HG03095 (cell line): ENCODE measurements around the gene WIPF1.

Experiments used
- ATAC-seq: cut with Tn5 transposase; IDR thresholded peaks from one replicate; pipeline ENCODE4 v1.9.1; 2021; ENCODE audit warnings: moderate library complexity; ENCODE audit not compliant: unreplicated experiment

Gene WIPF1

DNA sequence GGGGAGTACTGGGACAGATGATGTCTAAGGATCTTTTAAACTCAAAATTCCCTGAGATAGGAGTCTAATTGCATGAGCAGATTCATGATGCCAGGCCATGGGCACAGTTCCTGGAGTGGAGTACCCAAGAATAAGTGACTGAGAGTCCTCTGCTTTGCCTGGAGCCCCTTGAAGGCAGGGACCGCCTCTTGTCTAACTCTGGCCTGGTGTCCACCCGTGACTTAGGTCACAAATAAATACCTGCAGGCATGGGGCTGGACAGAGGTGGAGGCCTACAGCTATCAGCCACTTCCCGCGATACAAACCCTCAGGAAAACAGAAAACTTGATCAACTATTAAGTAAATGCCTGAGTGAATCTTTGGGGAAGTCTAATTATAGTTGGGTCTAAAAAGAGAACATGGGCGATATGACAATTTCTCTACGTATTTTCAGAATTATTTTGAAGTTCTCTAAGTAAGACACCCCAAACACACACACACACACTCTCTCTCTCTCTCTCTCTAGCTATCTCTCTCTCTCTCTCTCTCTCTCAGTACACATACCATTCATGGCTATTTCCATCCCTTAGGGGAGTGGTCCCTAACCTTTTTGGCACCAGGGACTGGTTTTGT, 1.8 kb upstream of the WIPF1 start:
- ATAC-seq: no peak

DNA sequence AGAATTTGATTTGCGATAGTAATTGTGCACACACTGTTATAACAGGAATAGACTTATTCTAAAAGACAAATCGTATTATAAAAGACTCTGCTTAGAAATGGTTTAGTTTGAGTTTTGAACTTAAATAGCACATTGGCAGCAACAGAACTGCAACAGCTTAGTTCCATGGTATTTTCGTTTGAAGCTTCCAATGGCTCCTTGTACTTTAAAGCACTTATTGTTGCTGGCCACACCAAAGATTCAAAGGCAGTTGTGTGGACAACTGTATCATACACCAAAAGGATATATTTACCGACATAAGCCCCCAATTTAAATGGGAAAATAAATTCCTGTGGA, 627 bp downstream of the WIPF1 start:
- ATAC-seq: no peak

DNA sequence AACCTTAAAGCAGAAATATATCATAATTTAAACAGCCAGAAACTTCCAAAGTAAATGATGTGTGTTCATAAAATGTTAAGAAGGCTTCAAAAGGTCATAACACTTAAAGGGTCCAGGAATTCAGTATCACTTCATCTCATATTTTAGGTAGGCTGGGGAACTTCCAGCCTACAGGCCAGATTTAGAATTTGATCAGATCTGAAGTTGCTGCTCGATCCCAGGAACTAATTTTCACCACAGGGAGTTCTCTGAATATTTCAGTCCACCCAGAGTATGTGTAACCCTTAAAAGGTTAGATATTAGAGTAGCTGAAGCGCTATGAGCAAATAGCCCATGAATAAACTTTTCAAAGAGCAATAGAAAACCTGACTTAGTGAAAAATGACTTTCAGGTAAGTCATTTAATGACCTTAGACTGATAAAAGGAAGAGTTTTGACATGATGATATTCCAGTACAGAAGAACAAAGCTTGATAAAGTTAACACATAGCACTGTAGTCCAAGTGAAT, 1.7 kb downstream of the WIPF1 start:
- ATAC-seq: no peak

DNA sequence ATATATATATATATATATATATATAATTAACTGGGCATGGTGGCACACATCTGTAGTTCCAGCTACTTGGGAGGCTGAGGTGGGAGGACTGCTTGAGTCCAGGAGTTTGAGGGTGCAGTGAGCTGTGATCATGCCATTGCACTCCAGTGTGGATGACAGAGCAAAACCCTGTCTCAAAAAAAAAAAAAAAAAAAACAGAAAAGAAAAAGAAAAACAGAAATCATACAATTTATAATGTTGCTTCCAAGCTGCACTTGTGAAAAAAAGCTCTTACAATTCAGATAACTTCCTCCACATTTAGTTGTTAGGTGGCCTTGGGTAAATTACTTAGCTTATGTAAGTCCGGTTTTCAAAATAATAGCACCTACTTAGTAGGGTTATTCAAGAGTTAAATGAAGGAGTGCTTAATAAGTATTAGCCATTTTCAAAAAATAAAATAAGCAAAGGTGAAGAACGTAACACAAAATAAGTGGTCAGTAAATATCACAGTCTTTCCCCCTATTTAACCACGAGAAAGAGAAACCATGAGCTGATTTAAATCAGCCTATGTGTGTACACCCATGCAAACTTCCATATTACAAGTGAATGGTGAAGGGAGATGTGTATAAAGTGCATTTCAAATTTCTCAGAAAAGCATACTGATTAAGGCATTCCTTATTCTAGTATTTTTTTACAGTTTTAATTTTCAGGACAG, 2.3 kb downstream of the WIPF1 start:
- no peak for ATAC-seq

DNA sequence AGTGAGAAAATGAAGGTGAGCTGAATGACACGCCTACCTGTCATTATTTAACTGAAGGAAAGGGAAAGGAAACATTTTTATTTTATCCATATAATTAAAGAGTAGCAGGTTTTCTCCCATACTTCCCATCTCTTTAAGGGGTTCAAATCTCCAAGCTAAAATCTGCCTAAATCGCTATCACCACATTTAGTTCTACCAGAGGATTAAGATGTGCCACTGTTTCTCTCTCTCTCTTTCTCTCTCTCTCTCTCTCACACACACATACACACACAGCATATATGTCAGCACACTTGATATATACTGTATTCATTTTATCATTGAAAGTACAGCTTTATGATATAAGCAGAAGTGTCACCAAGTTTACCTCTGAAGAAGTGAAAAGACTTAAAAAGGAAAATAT, 3.1 kb downstream of the WIPF1 start:
- no peak for ATAC-seq

DNA sequence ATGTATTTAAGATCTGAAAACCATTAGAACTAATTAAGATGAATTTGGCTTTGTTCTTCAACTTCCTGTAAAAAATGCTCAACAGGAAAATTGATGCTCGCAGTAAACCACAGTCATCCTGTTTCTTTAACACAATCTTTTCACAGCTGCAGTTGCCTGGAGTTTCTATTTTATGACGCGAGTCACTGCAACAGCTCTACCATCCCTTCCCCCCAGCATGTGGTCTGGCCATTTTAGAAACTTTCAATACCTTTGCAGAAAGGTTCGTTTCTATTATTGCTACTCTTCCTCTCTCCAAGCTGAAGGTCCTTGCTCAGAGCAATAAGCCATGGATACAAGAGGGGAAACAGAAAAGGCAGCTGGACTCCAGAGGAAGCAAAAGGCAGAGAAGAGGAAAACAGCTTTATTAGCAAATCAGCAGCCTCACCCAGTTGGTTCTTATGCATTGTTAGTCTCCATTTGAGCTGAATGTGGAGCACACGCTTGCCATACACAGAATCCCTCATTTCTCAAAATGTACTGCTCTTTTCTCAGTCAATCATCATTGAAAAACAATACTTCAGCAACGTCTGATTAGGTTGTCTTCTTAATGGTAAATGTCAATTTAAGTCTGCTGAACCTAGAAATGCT, 3.9 kb downstream of the WIPF1 start:
- ATAC-seq: peak; percentile 59

DNA sequence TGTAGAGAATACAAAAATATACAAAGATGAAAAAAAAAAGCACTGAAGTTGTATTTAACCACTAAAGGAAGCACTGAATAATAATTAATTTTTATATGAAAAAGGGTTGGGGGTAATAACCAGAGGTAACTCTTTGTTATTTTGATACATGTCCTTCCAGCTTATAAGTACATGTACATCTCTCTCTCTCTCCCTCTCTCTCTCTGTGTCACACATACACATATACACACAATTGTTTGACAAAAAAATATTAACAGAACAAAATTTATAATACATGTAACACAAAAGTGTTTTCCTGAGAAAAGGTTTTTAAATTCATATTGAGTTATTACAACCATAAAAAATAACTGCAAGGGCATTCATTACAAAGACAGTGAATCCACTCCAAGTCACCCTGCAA, 4.6 kb downstream of the WIPF1 start:
- no peak for ATAC-seq

DNA sequence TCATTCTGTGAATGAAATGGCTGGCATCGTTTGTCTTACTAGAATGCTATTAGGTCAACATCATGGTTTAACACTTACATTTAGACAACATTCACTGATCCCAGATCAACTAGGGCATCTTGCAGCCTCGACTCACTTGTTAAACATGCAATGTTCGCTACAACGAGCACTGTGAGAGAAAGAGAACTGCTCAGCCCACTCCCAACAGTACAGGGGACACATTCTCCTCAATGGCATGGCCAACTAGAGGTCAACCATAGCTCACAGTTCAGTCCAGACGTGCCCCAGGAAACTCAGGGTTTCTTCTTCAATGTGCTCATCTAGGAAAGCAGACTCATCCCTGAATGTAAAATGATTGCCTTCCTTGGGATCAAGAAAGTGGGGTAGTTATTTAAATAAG, 5.9 kb downstream of the WIPF1 start:
- ATAC-seq: no peak

DNA sequence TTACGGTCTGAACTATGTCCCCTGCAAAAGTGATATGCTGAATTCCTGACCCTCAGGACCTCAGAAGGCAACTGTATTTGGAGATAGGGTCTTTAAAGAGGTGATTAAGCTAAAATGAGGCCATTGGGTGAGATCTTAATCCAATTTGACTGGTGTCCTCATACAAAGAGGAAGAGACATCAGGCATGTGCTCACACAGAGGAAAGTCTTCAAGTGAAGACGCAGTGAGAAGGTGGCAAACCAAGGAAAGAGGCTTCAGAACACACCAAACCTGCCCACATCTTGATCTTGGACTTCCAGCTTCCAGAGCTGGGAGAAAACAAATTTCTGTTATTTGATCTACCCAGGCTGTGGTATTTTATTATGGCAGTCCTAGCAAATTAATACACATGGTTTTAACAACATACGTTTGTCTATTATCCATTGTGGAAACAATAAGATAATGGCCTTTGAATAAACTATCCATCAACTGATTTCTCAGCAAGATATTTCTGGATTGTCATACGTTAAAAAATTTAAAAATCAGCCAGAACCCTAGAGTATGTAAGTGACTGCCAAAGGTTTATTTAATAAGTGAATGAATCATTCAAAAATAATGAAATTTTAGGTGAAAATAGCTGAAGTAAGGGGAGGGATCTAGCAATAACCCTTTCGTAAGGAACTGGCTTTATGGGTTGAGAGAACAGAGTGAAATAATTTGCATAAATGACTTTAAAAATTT, 6.5 kb downstream of the WIPF1 start:
- no peak for ATAC-seq

DNA sequence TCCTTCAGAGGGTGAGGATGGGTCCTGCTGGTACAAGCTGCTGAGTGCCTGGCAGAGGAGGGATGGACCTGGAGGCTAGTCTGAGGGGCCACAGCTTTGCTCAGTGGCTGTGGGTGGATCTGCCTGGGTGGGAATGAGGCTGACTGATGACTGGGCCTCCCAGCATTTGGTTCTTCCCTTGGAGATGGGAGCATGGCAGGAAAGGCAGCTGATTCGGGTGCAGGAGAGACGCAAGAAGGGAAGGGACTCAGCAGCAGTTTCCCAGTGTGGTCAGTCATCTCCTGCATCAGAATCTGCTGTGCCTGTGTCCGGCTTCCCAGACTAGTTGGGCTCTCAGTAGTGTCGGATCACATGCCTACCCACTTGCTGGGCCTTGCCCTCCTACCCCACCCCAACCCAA, 7.3 kb downstream of the WIPF1 start:
- no peak for ATAC-seq

DNA sequence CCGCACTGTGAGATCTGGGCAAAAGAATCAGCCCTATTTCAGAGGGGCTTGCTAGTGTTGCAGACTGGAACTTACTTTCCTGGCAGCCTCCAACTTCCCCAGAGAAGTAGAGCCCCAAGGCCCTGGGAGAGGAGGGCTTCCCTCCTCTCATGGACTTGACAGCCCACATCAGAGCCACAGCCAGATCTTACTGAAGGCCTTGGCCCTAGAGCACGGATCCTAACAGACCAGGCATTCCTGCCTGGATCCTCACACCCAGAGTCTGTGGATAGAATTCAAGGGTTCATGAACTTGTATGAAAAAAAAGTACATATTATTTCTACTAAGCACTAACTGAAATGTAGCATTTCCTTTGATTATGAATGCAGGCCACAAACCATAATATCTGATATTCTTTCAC, 8.3 kb downstream of the WIPF1 start:
- no peak for ATAC-seq

DNA sequence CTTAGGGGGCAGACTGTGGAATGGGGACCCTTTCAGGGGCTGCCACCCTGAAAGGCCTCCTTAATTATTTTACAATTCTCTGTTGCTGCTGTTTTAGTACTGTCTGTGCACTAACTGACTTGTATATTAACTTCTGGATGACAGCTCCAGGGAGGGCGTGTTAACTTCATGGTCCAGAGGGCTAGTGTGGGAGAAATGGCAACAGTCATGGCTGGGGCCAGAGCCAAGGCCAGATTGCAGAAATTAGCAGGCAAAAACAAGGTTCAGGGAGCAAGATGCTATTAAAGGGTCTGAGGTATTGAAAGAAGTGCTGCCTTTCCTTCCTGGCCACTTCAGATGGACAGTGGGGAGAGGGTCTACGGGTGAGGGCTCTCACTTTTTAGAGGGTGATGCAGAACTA, 9.1 kb downstream of the WIPF1 start:
- no peak for ATAC-seq

DNA sequence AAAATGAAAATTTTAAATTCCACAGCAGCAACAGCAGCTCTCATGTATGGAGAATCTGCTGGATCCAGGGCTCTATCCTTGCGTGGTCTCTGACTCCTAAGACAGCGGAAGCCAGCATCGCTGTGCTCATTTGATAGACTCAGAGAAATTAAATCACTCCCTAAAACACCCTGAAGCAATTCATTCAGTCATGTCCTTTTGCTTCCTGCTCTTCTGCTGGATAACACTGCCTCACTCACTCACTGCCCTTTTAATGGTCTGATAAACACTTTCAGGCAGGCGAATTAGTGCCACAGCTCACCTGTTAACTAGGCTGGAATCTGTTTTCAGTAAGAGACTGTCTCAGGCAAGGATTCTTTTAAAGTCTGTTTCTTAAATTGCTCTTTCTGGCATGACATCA, 10.0 kb downstream of the WIPF1 start:
- ATAC-seq: no peak

DNA sequence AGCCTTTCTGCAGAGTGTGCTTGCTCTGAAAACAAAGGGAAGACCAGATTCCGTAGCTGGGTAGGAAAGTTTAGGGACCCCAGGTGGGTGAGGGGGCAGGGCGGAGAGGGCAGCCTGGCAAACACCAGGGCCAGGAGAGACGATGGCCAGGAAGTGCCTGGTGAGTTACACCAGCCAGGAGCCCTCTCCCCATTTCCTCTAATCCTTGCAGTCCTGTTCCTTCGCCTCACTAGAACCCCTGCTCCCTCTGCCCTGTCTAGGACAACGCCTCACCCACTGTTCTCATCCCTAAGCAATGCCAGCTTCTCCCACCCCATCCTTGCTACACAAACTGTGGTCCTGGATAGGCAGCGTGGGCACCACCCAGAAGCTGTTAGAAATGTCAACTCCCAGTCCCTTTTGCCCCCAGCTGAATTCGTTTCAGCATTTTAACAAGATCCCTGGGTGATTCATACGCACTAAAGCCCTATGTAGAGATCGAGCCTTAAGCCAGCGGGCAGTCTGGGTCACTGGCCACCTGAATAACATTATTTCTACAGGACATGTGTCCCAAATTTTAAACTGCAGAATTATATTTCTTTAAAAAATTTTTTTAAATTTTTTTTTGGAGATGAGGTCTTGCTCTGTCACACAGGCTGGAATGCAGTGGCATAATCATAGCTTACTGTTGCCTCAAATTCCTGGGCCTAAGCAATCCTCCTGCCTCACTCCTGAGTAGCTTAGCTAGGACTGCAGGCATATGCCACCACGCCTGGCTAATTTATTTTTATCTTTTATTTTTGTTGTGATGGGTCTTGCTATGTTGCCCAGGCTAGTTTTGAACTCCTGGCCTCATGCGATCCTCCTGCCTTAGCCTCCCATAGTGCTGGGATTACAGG, 10.9 kb downstream of the WIPF1 start:
- no peak for ATAC-seq

DNA sequence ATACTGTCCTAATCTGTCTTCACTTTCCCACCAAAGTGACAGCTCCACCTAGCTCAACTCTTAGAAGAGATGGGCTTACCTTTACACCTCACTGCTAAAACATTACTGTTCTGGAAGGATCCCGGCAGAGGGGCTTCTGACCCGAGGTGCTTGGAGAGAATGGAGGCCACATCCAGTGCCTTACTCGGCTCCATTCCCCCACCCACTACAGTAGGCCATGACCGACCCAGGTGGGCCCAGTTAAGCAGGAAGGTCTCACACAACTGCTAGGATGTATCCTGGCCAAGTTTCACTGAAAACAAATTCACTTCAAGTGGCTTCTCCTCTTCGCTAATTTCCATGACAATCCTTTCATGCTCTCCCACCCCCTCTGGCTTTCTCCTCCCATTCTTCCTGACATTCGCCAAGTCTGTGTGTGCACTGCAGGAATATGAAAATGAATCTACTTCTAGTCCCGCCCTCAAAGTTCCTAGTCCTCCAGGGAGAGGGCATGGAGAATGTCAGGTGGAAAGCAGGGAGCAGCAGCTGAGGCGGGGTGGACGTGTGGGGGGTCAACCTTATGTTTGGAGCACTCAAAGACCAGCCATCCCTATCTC, 11.8 kb downstream of the WIPF1 start:
- ATAC-seq: no peak

DNA sequence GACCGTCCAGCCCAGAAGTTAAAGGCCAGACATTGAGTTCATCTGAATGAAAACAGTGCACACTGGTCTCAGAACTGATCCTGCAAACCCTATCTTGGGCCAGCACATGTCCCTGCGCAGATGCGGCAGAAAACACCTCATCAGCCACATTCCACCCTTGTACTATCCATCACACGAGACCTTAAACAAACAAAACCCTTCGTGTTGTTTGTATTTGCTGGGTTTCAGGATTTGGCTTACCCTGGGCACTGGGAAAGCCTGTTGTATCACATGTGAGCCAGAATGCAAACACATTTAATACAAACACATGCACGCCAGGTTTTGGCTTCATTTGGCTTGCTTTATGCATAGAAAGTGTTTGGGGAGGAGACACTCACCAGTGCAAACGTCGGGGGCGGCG, 12.5 kb downstream of the WIPF1 start:
- ATAC-seq: no peak

DNA sequence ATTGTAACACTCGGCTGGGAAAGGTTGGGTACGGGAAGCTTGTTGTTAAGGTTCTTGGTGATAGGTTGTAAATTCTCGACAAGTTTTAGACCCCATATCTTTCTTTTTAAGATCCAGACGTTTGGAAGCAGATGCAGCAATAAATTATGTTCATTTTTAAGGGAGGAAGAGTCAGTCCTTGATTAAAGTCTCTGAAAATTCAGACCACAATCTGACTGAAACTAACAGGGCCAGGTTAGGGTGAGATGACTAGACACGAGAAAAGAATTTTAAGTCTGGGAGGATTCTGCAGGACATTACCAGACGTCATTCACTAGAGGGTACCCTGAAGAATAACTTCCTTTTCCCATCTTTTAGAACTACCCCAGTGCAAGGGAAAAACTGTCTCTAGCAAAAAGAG, 16.1 kb downstream of the WIPF1 start:
- ATAC-seq: no peak

DNA sequence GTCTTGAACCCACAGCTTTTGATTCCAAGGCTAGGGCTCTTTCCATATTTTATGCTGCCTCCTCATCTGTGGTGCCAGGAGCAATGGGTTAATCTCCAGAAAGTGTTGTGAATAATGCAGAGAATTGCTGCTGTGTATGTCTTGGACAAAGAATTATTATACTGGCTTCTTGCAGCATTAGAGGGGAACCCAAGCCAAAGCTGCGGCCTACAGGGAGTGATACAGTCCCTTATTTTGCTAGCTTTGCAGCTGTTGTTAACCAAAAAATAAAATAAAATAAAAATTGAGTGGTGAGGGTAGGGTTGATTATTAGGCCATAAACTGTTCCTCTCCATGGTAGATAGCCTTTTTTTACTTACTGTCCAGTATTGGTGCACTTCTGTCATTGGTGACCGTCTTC, 16.7 kb downstream of the WIPF1 start:
- ATAC-seq: no peak

DNA sequence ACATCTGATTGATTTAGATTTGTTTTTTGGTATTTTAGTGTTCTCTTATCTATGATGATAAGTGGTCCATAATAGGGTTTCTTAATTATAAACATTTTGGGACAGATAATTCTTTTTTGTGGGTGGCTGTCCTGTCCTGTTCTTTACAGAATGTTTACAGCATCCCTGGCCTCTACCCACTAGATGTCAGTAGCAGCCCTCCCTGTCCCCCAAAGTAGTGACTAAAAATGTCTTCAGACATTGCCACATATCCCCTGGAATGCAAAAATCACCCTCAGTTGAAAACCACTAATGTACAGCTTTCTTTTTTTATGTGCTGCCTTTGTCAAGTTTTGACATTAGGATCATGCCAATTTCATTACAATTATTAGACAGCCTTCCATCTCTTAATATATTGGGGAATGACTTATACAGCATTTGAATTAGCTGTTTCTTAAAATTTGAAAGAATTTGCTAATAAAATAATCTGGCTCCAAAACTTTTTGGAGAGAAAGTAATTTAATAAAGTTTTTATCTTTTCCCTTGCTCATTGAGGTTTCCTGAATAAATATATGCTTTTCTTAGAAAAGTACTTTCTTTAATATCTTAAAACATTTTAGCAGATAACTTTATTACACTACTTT, 19.5 kb downstream of the WIPF1 start:
- peak; percentile 59 for ATAC-seq

DNA sequence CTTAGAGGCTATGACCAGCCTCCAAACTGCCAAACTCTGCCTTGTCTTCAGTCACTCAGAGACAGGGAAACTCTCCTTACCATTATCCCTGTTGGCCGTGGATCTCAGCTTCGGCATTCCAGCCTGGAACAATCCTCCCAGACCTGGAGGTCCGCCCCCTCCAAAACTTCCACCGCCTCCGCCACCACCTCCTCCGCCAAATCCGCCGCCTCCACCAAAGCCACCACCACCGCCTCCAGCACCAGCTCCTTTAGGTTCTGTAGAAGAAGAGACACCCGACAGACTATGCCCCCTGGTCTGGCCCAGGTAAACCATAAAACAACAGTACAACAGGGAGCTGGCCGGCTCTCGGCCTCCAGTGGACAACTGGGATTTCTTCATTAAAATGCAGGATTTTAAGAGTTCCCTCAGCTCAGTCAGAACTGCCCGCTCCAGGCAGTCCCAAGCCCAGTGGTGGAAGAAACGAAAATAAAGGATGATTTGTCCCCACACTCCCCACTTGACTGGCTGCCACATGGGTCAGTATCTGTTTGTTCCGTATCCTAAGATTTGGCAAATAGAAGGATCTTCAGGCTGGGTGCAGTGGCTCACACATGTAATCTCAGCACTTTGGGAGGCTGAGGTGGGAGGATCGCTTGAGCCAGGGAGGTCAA, 22.4 kb downstream of the WIPF1 start:
- ATAC-seq: no peak
